Erythroblast (primary cell): ENCODE measurements around the gene WDR91.

ENCODE experiments used
- GATA1 ChIP-seq: IDR thresholded peaks from 2 replicates; pipeline ENCODE4 v1.6.1; 2011; ENCODE audit warnings: low read depth, mild to moderate bottlenecking, control low read depth, low read length, moderate library complexity
- POLR2A ChIP-seq: IDR thresholded peaks from 2 replicates; pipeline ENCODE4 v1.6.1; 2011; ENCODE audit warnings: mild to moderate bottlenecking, low read length

GRCh38 chr7:135205850-135206249, 5.5 kb downstream of the WDR91 start:
- no peak for TF ChIP-seq POLR2A
- no peak for TF ChIP-seq GATA1
